ENCODE data around the gene ZNF783.
A peak's percentile ranks its signal among the peaks of the same experiment; 100 is the strongest.

DNA sequence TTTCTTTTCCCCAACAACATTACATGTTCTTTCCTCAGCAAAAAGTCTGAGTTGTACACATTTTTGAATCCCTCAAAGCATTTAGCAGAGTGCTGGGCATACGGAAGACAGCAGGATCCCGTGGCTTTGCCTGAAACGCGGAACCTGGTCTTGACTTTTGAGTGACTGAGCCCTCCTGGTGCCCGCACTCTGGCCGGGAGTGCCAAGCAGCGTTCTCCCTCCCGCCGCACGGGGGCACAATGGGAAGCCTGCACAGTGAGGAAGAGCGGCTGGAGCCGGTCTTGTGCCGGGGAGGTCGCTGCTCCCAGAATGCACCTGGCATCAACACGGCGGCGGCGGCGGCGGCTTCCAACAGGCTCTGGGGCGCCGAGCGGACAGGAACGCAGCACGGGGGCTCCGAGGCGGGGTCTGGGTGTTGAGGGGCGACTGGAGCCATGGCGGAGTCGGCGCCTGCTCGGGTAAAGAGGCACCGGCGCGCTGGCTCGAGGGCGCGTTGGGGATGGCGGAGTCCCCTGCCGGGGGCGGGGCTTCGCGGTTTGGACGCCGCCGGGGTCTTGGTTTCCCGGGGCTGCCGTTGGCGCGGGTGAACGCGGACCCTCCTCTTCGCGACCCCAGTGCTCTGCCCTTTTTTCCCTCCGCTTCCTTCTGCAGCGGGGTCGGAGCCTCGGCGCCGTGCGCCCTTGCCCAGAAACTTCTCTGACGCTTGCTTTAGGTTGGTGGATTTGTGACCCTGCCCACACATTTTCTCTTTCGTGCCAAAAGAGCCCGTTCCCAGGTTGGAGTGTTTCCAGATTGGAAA is 22.5 kb upstream of the ZNF783 start, which contains the start of gene ZNF212:
- TF ChIP-seq POLR2A (IDR thresholded peaks at IDR 0.05; ENCODE audit: low read length) (0 out of 2 replicates have a peak, but pooled peaks have one; percentile 10), GATA3 (IDR thresholded peaks at IDR 0.05; ENCODE audit: borderline replicate concordance) (no peak), CHD4 (IDR thresholded peaks at IDR 0.05; ENCODE audit: borderline replicate concordance) (no peak), MAZ (IDR thresholded peaks at IDR 0.05; ENCODE audit: borderline replicate concordance, low read depth, low read length) (no peak), RNF2 (IDR thresholded peaks at IDR 0.05; ENCODE audit: borderline replicate concordance, low read depth) (no peak), MYC (IDR thresholded peaks at IDR 0.05; ENCODE audit: borderline replicate concordance, low read length) (no peak), EP300 (IDR thresholded peaks at IDR 0.05) (no peak), RCOR1 (IDR thresholded peaks at IDR 0.05; ENCODE audit: low read depth, low read length) (no peak), HDAC2 (IDR thresholded peaks at IDR 0.05) (no peak), CEBPB (IDR thresholded peaks at IDR 0.05) (no peak)
- TF ChIP-seq, protein P1, sequence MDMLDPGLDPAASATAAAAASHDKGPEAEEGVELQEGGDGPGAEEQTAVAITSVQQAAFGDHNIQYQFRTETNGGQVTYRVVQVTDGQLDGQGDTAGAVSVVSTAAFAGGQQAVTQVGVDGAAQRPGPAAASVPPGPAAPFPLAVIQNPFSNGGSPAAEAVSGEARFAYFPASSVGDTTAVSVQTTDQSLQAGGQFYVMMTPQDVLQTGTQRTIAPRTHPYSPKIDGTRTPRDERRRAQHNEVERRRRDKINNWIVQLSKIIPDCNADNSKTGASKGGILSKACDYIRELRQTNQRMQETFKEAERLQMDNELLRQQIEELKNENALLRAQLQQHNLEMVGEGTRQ (IDR thresholded peaks at IDR 0.05): no peak
- TF ChIP-seq, protein P2, sequence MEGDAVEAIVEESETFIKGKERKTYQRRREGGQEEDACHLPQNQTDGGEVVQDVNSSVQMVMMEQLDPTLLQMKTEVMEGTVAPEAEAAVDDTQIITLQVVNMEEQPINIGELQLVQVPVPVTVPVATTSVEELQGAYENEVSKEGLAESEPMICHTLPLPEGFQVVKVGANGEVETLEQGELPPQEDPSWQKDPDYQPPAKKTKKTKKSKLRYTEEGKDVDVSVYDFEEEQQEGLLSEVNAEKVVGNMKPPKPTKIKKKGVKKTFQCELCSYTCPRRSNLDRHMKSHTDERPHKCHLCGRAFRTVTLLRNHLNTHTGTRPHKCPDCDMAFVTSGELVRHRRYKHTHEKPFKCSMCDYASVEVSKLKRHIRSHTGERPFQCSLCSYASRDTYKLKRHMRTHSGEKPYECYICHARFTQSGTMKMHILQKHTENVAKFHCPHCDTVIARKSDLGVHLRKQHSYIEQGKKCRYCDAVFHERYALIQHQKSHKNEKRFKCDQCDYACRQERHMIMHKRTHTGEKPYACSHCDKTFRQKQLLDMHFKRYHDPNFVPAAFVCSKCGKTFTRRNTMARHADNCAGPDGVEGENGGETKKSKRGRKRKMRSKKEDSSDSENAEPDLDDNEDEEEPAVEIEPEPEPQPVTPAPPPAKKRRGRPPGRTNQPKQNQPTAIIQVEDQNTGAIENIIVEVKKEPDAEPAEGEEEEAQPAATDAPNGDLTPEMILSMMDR (IDR thresholded peaks at IDR 0.05): peak; percentile 77
- TF ChIP-seq, protein P3, sequence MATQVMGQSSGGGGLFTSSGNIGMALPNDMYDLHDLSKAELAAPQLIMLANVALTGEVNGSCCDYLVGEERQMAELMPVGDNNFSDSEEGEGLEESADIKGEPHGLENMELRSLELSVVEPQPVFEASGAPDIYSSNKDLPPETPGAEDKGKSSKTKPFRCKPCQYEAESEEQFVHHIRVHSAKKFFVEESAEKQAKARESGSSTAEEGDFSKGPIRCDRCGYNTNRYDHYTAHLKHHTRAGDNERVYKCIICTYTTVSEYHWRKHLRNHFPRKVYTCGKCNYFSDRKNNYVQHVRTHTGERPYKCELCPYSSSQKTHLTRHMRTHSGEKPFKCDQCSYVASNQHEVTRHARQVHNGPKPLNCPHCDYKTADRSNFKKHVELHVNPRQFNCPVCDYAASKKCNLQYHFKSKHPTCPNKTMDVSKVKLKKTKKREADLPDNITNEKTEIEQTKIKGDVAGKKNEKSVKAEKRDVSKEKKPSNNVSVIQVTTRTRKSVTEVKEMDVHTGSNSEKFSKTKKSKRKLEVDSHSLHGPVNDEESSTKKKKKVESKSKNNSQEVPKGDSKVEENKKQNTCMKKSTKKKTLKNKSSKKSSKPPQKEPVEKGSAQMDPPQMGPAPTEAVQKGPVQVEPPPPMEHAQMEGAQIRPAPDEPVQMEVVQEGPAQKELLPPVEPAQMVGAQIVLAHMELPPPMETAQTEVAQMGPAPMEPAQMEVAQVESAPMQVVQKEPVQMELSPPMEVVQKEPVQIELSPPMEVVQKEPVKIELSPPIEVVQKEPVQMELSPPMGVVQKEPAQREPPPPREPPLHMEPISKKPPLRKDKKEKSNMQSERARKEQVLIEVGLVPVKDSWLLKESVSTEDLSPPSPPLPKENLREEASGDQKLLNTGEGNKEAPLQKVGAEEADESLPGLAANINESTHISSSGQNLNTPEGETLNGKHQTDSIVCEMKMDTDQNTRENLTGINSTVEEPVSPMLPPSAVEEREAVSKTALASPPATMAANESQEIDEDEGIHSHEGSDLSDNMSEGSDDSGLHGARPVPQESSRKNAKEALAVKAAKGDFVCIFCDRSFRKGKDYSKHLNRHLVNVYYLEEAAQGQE (IDR thresholded peaks at IDR 0.05): no peak
